Adrenal gland (tissue), 12 donors: ENCODE measurements around the gene GH1. TPM values are rescaled to one million over a fixed set of nuclear protein-coding genes. Genes with fewer than 3 reads are reported as not detected.

Experiments used
- DNase-seq, 7 donors: peaks; one replicate each; pipeline ENCODE4 v3.0.0-alpha.2; 2019 to 2020
- H3K27ac ChIP-seq, 5 donors: fragments of 200-600 bp; sonication (generic) in 4 of 5; 1 replicate in 3 of 5; 2 replicates in 2 of 5; pipeline versions ENCODE4 v1.5.1 to v1.8.0; 2016 to 2020; ENCODE audit warnings: mild to moderate bottlenecking in 1 of 5
- H3K27me3 ChIP-seq: fragments of 200-600 bp; 2 replicates; pipeline ENCODE4 v1.8.0; 2021
- H3K36me3 ChIP-seq, 2 donors: fragments of 200-600 bp; replicated peaks in 1 of 2; 1 replicate in 1 of 2; 2 replicates in 1 of 2; pipeline versions ENCODE4 v1.5.1 to v1.8.0; 2018 to 2022
- H3K4me1 ChIP-seq, 2 donors: fragments of 200-600 bp; replicated peaks in 1 of 2; 1 replicate in 1 of 2; 2 replicates in 1 of 2; pipeline versions ENCODE4 v1.5.1 to v1.8.0; 2018 to 2021
- H3K4me3 ChIP-seq, 4 donors: fragments of 200-600 bp; sonication (generic) in 3 of 4; one replicate each; pipeline ENCODE4 v1.5.1; 2016 to 2018
- H3K9me3 ChIP-seq, 3 donors: fragments of 200-600 bp; sonication (generic) in 1 of 3; replicated peaks in 1 of 3; 1 replicate in 2 of 3; 2 replicates in 1 of 3; pipeline versions ENCODE4 v1.5.1 to v1.8.0; 2016 to 2021
- CTCF ChIP-seq, 6 experiments: fragments of 450-650 bp in 4 of 6; fragments of 200-600 bp in 2 of 6; sonication (generic) in 1 of 6; IDR thresholded peaks; 1 replicate in 5 of 6; 2 replicates in 1 of 6; pipeline versions ENCODE4 v1.5.1 to v1.8.0; 2016 to 2021; ENCODE audit warnings: antibody characterized with exemption in 6 of 6, mild to moderate bottlenecking in 2 of 6, moderate library complexity in 1 of 6
- POLR2A ChIP-seq, 2 donors: fragments of 450-650 bp; IDR thresholded peaks; one replicate each; pipeline ENCODE4 v1.6.1; 2017; ENCODE audit warnings: antibody characterized with exemption in 2 of 2, mild to moderate bottlenecking in 2 of 2, moderate library complexity in 1 of 2
- WGBS, 4 donors: extraction: QIAGEN DNeasy Blood & Tissue Kit in 2 of 4; methylation state at CpG; one replicate each; pipeline versions ENCODE4 v1.1.5 to v1.1.7; 2013 to 2017; 5-methylcytosine and 5-hydroxymethylcytosine counted together
- intact Hi-C, 2 donors: fragments of 100-400 bp; cut with DNase I; formaldehyde crosslinking; loops; one replicate each; pipeline versions ENCODE4 v1.14.1 to v1.15.0; 2022 to 2023
- polyA plus RNA-seq, 3 donors: library from polyadenylated mRNA; stranded (reverse); fragments of 200-250 nt in 2 of 3; fragments of 350-450 nt in 1 of 3; fragmentation: Illumina TruSeq in 1 of 3; extraction: RNeasy Lipid Tissue Mini Kit (QIAGEN cat#74804) in 1 of 3; gene quantifications; one replicate each; pipeline ENCODE4 v1.2.3, GENCODE V29; 2013 to 2014
- total RNA-seq, 9 donors: library from RNA; depleted of rRNA in 4 of 9; stranded (reverse); fragments of >200 nt in 4 of 9; fragments of 120-200 nt in 1 of 9; fragmentation: NEBNext Ultra II Directional in 1 of 9; extraction: Animal tissue kit (Norgen Biotek cat#: 25700) in 1 of 9; gene quantifications; one replicate each; pipeline versions ENCODE4 v1.1.0 to v1.2.4, GENCODE V29; 2013 to 2023
- donor health status: healthy with polysubstance abuse.
- donor health status: Bipolar disorder and iron deficiency.
- donor health status: DM: yes; HTN: yes; CAD: no.
- donor health status: DM: no; HTN: no; CAD: no.
- donor health status: DM: no; HTN: no; CAD: no.
- donor health status: DM: yes; HTN: yes; CAD: no.

GH1 gene
- total and polyA plus RNA-seq, 12 donors = not detected

GRCh38 chr17:63939884-63940283, 21.2 kb upstream of the GH1 start:
- intact Hi-C loops = no loop called here
- no peaks in the 10 kb centered on the region for H3K27me3 ChIP-seq
- TF ChIP-seq POLR2A (IDR thresholded peaks at IDR 0.05) (no peak), CTCF (IDR thresholded peaks at IDR 0.05) (no peak)
- H3K9me3 ChIP-seq = no peaks in the 10 kb centered on the region
- no peaks in the 10 kb centered on the region for H3K4me1 ChIP-seq
- DNase-seq = no peak
- WGBS, 4 donors = 75 to 89% (median 83%) methylated on average over 5 to 6 of the region's 6 CpGs
- no peak overlapping the region for H3K27ac ChIP-seq
- no peak overlapping the region for H3K4me3 ChIP-seq
- H3K36me3 ChIP-seq = no peaks in the 10 kb centered on the region

GRCh38 chr17:63939401-63939800, 20.8 kb upstream of the GH1 start:
- WGBS, 4 donors = 89 to 93% (median 90%) methylated on average over 8 to 9 of the region's 9 CpGs

GRCh38 chr17:63937920-63938319, 19.3 kb upstream of the GH1 start:
- no peak overlapping the region for H3K4me3 ChIP-seq
- H3K9me3 ChIP-seq = no peaks in the 10 kb centered on the region
- 86 to 90% (median 87%) methylated on average over 4 of the region's 4 CpGs for WGBS, 4 donors
- H3K4me1 ChIP-seq = no peaks in the 10 kb centered on the region
- H3K36me3 ChIP-seq = no peaks in the 10 kb centered on the region
- DNase-seq = no peak
- no peak overlapping the region for H3K27ac ChIP-seq
- intact Hi-C loops = no loop called here
- no peaks in the 10 kb centered on the region for H3K27me3 ChIP-seq
- no peak for TF ChIP-seq CTCF (IDR thresholded peaks at IDR 0.05)
- TF ChIP-seq POLR2A (IDR thresholded peaks at IDR 0.05) = no peak

More at GRCh38 chr17:63939401-63939800, 20.8 kb upstream of the GH1 start:
- DNase-seq = no peak
- Histone ChIP-seq H3K9me3 (no peaks in the 10 kb centered on the region), H3K36me3 (no peaks in the 10 kb centered on the region), H3K4me3 (no peak overlapping the region), H3K27me3 (no peaks in the 10 kb centered on the region), H3K4me1 (no peaks in the 10 kb centered on the region), H3K27ac (no peak overlapping the region)
- no peak for TF ChIP-seq POLR2A (IDR thresholded peaks at IDR 0.05)
- no peak for TF ChIP-seq CTCF (IDR thresholded peaks at IDR 0.05)
- intact Hi-C loops = no loop called here

- no peak overlapping the region for H3K27ac ChIP-seq
- H3K4me1 ChIP-seq = no peaks in the 10 kb centered on the region
- DNase-seq = no peak
- H3K36me3 ChIP-seq = no peaks in the 10 kb centered on the region
- no peaks in the 10 kb centered on the region for H3K27me3 ChIP-seq
- 78 to 94% (median 84%) methylated on average over 6 of the region's 6 CpGs for WGBS, 4 donors
- no peak overlapping the region for H3K4me3 ChIP-seq
- TF ChIP-seq POLR2A (IDR thresholded peaks at IDR 0.05) = no peak
- no peak for TF ChIP-seq CTCF (IDR thresholded peaks at IDR 0.05)
- intact Hi-C loops = no loop called here
- no peaks in the 10 kb centered on the region for H3K9me3 ChIP-seq
Observed at GRCh38 chr17:63937319-63937718, 18.7 kb upstream of the GH1 start.
